Right lobe of liver (tissue), 4 donors: ENCODE data around the gene FUOM.
"Not testable (repeated sequence)": the region's sequence is repeated elsewhere in the genome, so short reads cannot be mapped to it uniquely, and the experiment has no call there.

Experiments used
- CTCF ChIP-seq, 4 donors: fragments of 200-600 bp in 3 of 4; fragments of 450-650 bp in 1 of 4; IDR thresholded peaks; one replicate each; pipeline versions ENCODE4 v1.5.1 to v1.8.0; 2016 to 2022; ENCODE audit warnings: antibody characterized with exemption in 4 of 4, mild to moderate bottlenecking in 2 of 4
- POLR2A ChIP-seq: fragments of 450-650 bp; IDR thresholded peaks from one replicate; pipeline ENCODE4 v1.6.1; 2017; ENCODE audit warnings: antibody characterized with exemption, mild to moderate bottlenecking
- donor health status: DM: no; HTN: no; CAD: no.
- donor health status: DM: no; HTN: no; CAD: no.
- donor health status: DM: no; HTN: yes; CAD: no.

GRCh38 chr10:133320852-133321422, 36.9 kb downstream of the FUOM start:
- not testable (repeated sequence) for TF ChIP-seq CTCF (IDR thresholded peaks at IDR 0.05); POLR2A
